Endodermal cell (in vitro differentiated cells): ENCODE measurements around the gene SNORC. TPM values are rescaled to one million over a fixed set of nuclear protein-coding genes. Genes with fewer than 3 reads are reported as not detected.

Source experiments
- DNase-seq: peaks from one replicate; pipeline ENCODE4 v3.0.0-alpha.2; 2017
- H3K27ac ChIP-seq: 2 replicates; pipeline ENCODE4 v1.5.1; 2013; ENCODE audit warnings: mild to moderate bottlenecking, low read depth, low read length, moderate library complexity
- H3K27me3 ChIP-seq: 2 replicates; pipeline ENCODE4 v1.6.1; 2013; ENCODE audit warnings: mild to moderate bottlenecking, low read length, moderate library complexity; ENCODE audit not compliant: insufficient read depth, control insufficient read depth, poor library complexity, severe bottlenecking
- H3K36me3 ChIP-seq: 2 replicates; pipeline ENCODE4 v1.7.0; 2013; ENCODE audit warnings: mild to moderate bottlenecking, low read length, moderate library complexity; ENCODE audit not compliant: control insufficient read depth, insufficient read depth
- H3K4me1 ChIP-seq: one replicate; pipeline ENCODE4 v1.7.0; 2013; ENCODE audit warnings: low read length; ENCODE audit not compliant: control insufficient read depth, insufficient read depth
- H3K4me3 ChIP-seq: 2 replicates; pipeline ENCODE4 v1.5.1; 2013; ENCODE audit warnings: mild to moderate bottlenecking, low read length, moderate library complexity
- H3K9ac ChIP-seq: 2 replicates; pipeline ENCODE4 v1.6.1; 2013; ENCODE audit warnings: mild to moderate bottlenecking, low read length, moderate library complexity; ENCODE audit not compliant: poor library complexity, severe bottlenecking; ENCODE audit errors: extremely low read depth
- H3K9me3 ChIP-seq: 2 replicates; pipeline ENCODE4 v1.6.1; 2013; ENCODE audit warnings: mild to moderate bottlenecking, low read length, moderate library complexity; ENCODE audit not compliant: control insufficient read depth
- H3K27ac Mint-ChIP-seq: 2 replicates; pipeline ENCODE4 v1.8.0; 2020; ENCODE audit warnings: mixed read lengths
- H3K27me3 Mint-ChIP-seq: 2 replicates; pipeline ENCODE4 v1.8.0; 2021; ENCODE audit warnings: mild to moderate bottlenecking, mixed read lengths; ENCODE audit not compliant: insufficient read depth
- H3K36me3 Mint-ChIP-seq: 2 replicates; pipeline ENCODE4 v1.8.0; 2020; ENCODE audit warnings: low read depth, mixed read lengths
- H3K4me1 Mint-ChIP-seq: 2 replicates; pipeline ENCODE4 v1.8.0; 2020; ENCODE audit warnings: mixed read lengths
- H3K4me3 Mint-ChIP-seq: 2 replicates; pipeline ENCODE4 v1.8.0; 2020; ENCODE audit warnings: mild to moderate bottlenecking, moderate library complexity, mixed read lengths
- H3K9me3 Mint-ChIP-seq: 2 replicates; pipeline ENCODE4 v1.8.0; 2020; ENCODE audit warnings: mild to moderate bottlenecking, mixed read lengths
- CTCF ChIP-seq: fragments of 200-600 bp; sonication (generic); conservative IDR thresholded peaks from 2 replicates; pipeline ENCODE4 v1.5.0; 2021; ENCODE audit warnings: antibody characterized with exemption, mild to moderate bottlenecking
- WGBS, 2 experiments: methylation state at CpG; one replicate each; pipeline versions ENCODE4 v1.1.5 to v1.1.7; 2013; ENCODE audit warnings: missing lambda C conversion rate in 2 of 2, mixed read lengths in 1 of 2; ENCODE audit not compliant: insufficient coverage in 1 of 2, insufficient read length in 1 of 2; 5-methylcytosine and 5-hydroxymethylcytosine counted together
- total RNA-seq, 2 donors: library from RNA; stranded (reverse); fragmentation: NEBNext Ultra II Directional in 1 of 2; extraction: Animal tissue kit (Norgen Biotek cat#: 25700) in 1 of 2; gene quantifications; 2 replicates in 1 of 2; 3 replicates in 1 of 2; pipeline ENCODE4 v1.2.1, GENCODE V29; 2021

The SNORC gene
- total RNA-seq, 2 donors from 2014 or later: 3.6 to 5.0 TPM

GRCh38 chr2:232859385-232859916 is 10.6 kb upstream of the SNORC start:
- Mint-ChIP-seq H3K4me3 (no peak overlapping the region), H3K36me3 (peaks cover 52% of the 10 kb centered on the region), H3K27ac (no peak overlapping the region), H3K27me3 (no peaks in the 10 kb centered on the region), H3K9me3 (no peaks in the 10 kb centered on the region), H3K4me1 (no peaks in the 10 kb centered on the region)
- no peak overlapping the region for H3K27ac ChIP-seq
- no peak overlapping the region for H3K4me3 ChIP-seq
- no peak for TF ChIP-seq CTCF
- H3K9ac ChIP-seq: no peak overlapping the region
- H3K36me3 ChIP-seq: peaks cover 64% of the 10 kb centered on the region
- no peaks in the 10 kb centered on the region for H3K4me1 ChIP-seq
- no peaks in the 10 kb centered on the region for H3K27me3 ChIP-seq
- no peaks in the 10 kb centered on the region for H3K9me3 ChIP-seq
- DNase-seq: no peak
- WGBS, 2 experiments: 94 to 100% methylated on average over 2 to 4 of the region's 4 CpGs

DNA sequence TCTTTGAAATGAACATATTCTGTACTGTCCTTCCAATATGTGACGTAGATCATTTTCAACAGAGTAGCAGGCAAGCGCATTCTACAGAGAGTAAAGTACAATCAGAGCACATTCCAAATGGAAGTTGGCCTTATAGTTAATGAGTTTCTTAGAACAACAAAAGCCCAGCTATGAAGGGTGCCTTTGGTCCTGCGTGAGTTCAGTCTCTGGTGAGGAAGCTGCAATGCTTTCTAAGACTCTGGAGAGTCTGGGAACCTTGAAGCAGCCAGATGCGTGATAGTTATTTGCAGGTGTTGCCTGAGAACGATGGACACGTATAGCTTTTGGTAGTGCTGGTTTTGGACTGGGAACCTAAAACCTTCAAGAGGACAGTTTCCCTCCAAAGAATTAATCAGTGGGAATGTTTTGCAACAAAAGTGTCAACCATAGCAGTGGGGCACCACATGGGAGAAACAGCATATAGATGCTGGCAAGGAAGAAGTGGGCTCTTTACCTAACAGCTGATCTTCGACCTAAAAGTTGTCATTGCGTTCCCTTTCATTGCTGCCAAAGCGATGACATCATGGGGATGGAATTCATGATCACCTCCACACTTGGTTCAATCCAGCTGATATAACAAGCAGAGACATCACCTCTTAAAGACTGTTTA is 9.3 kb upstream of the SNORC start:
- no peaks in the 10 kb centered on the region for H3K4me1 Mint-ChIP-seq
- WGBS, 2 experiments: 96% methylated on average over 9 of the region's 9 CpGs
- H3K9me3 Mint-ChIP-seq: no peaks in the 10 kb centered on the region
- DNase-seq: peak; percentile 30
- no peaks in the 10 kb centered on the region for H3K27me3 Mint-ChIP-seq
- no peak for TF ChIP-seq CTCF
- Histone ChIP-seq H3K27ac (no peak overlapping the region), H3K9ac (no peak overlapping the region), H3K36me3 (peaks cover 52% of the 10 kb centered on the region), H3K27me3 (no peaks in the 10 kb centered on the region), H3K4me3 (no peak overlapping the region), H3K4me1 (no peaks in the 10 kb centered on the region), H3K9me3 (no peaks in the 10 kb centered on the region)
- H3K4me3 Mint-ChIP-seq: no peak overlapping the region
- peak overlapping the region; percentile 61 for H3K27ac Mint-ChIP-seq
- H3K36me3 Mint-ChIP-seq: peaks cover 50% of the 10 kb centered on the region

DNA sequence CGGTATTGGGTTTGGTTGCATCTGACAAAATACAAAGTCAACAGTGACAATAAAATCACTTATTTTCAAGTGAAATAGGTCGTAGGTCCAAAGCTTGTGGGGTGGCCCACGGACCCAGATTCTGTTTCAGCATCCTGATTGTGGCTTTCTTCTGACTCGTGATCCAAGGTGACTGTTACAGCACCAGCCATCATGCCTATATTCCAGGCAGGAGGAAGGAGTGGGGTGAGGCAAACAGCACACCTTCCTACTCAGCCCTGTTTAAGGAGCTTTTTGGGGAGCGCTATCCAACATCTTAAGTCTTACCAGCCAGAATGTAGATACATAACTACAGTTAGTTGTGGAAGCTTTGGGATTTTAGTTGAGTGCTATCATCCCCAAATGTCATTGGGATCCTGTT is 8.7 kb upstream of the SNORC start:
- H3K4me1 ChIP-seq: no peaks in the 10 kb centered on the region
- WGBS, 2 experiments: 94 to 100% methylated on average over 2 to 5 of the region's 5 CpGs
- no peak overlapping the region for H3K9ac ChIP-seq
- no peaks in the 10 kb centered on the region for H3K27me3 ChIP-seq
- H3K27ac Mint-ChIP-seq: no peak overlapping the region
- H3K4me3 ChIP-seq: no peak overlapping the region
- peaks cover 48% of the 10 kb centered on the region for H3K36me3 ChIP-seq
- DNase-seq: peak; percentile 27
- no peaks in the 10 kb centered on the region for H3K9me3 Mint-ChIP-seq
- H3K4me3 Mint-ChIP-seq: no peak overlapping the region
- TF ChIP-seq CTCF: no peak
- no peaks in the 10 kb centered on the region for H3K27me3 Mint-ChIP-seq
- peaks cover 46% of the 10 kb centered on the region for H3K36me3 Mint-ChIP-seq
- no peaks in the 10 kb centered on the region for H3K9me3 ChIP-seq
- H3K4me1 Mint-ChIP-seq: no peaks in the 10 kb centered on the region
- no peak overlapping the region for H3K27ac ChIP-seq
